Transverse colon (tissue), 4 donors: Measurements from ENCODE around the gene DCTD.

Source experiments
- CTCF ChIP-seq, 5 experiments: fragments of 200-600 bp in 3 of 5; fragments of 450-650 bp in 2 of 5; sonication (generic) in 3 of 5; IDR thresholded peaks; 1 replicate in 2 of 5; 2 replicates in 3 of 5; pipeline ENCODE4 v1.5.1; 2016 to 2017; ENCODE audit warnings: antibody characterized with exemption in 5 of 5, inconsistent platforms in 3 of 5, mild to moderate bottlenecking in 2 of 5, moderate library complexity in 1 of 5
- POLR2A ChIP-seq: fragments of 450-650 bp; IDR thresholded peaks from one replicate; pipeline ENCODE4 v1.6.1; 2016; ENCODE audit warnings: antibody characterized with exemption, mild to moderate bottlenecking, moderate library complexity
- POLR2AphosphoS5 ChIP-seq, 3 donors: sonication (generic); formaldehyde crosslinking; IDR thresholded peaks; one replicate each; pipeline ENCODE4 v1.6.1; 2016; ENCODE audit warnings: antibody characterized with exemption in 3 of 3

- TF ChIP-seq CTCF (IDR thresholded peaks at IDR 0.05) = no peak
- no peak for TF ChIP-seq POLR2AphosphoS5 (IDR thresholded peaks at IDR 0.05)
- TF ChIP-seq POLR2A = no peak
Observed at GRCh38 chr4:182921608-182922007, 4.4 kb upstream of the DCTD start.
